Activated naive CD4-positive, alpha-beta T cell treated with anti-CD3 and anti-CD28 coated beads, Interleukin-2, amount 50 U/mL, for 72 hours (primary cell): ENCODE measurements around the gene RBFA. TPM values are rescaled to one million over a fixed set of nuclear protein-coding genes. Genes with fewer than 3 reads are reported as not detected.

Experiments
- total RNA-seq, 2 donors: library from RNA; stranded (reverse); gene quantifications; one replicate each; pipeline ENCODE4 v1.2.3, GENCODE V29; 2022

The RBFA gene
- total RNA-seq, 2 donors from 2014 or later = 33.0 to 38.4 TPM

Other genes with a start within 250 kb of the RBFA start
- not detected for gene KCNG2, start 236.5 kb upstream of the RBFA start, total RNA-seq
- 10 to 100 TPM; 15.6 to 40.0 TPM for gene SLC66A2, start 82.8 kb upstream of the RBFA start, total RNA-seq
- 10 to 100 TPM in 1 of 2 donors, 1 to 10 TPM in 1; 5.9 to 21.6 TPM for gene HSBP1L1, start 69.8 kb upstream of the RBFA start, total RNA-seq
- 100 to 1,000 TPM; 142 to 148 TPM for gene TXNL4A, start 45.9 kb upstream of the RBFA start, total RNA-seq
- 10 to 100 TPM; 27.6 to 37.3 TPM for gene ADNP2, start 74.8 kb downstream of the RBFA start, total RNA-seq
- gene PARD6G, start 213.1 kb downstream of the RBFA start, total RNA-seq = under 1 TPM in 1 of 2 donors, not detected in 1; 0.58 TPM